T-cell (primary cell): ENCODE results near the gene FPGS. TPM values are rescaled to one million over a fixed set of nuclear protein-coding genes. Genes with fewer than 3 reads are reported as not detected.

Experiments used
- ATAC-seq, 4 experiments: fragments of 200-7000 bp in 3 of 4; fragments of 150-1000 bp in 1 of 4; cut with Tn5 transposase; replicated peaks in 1 of 4; 1 replicate in 3 of 4; 2 replicates in 1 of 4; pipeline ENCODE4 v1.10.0; 2021; ENCODE audit warnings: moderate library complexity in 3 of 4, mild to moderate bottlenecking in 2 of 4, moderate number of reproducible peaks in 1 of 4
- CTCF ChIA-PET, 2 donors: fragments of 300-600 bp; sonication (Branson Sonifier 250); formaldehyde crosslinking; loops; one replicate each; lab custom pipeline; 2022; ENCODE audit warnings: antibody characterized with exemption in 2 of 2; lab: Charles Lee
- POLR2A ChIA-PET, 2 donors: fragments of 300-600 bp; sonication (Branson Sonifier 250); formaldehyde crosslinking; loops; one replicate each; lab custom pipeline; 2022; ENCODE audit warnings: antibody characterized with exemption in 2 of 2; lab: Charles Lee
- DNase-seq, 35 experiments: peaks; one replicate each; pipeline versions ENCODE4 v3.0.0 to v3.0.0-alpha.2; 2013 to 2023
- H3K27ac ChIP-seq: one replicate; pipeline ENCODE4 v1.5.1; 2013; ENCODE audit warnings: low read length
- H3K27me3 ChIP-seq, 2 experiments: replicated peaks in 1 of 2; 1 replicate in 1 of 2; 2 replicates in 1 of 2; pipeline versions ENCODE4 v1.6.1 to v1.7.0; 2013; ENCODE audit warnings: low read length in 1 of 2, mixed read lengths in 1 of 2; ENCODE audit not compliant: control insufficient read depth in 2 of 2, insufficient read depth in 2 of 2; ENCODE audit errors: extremely low read depth in 1 of 2
- H3K36me3 ChIP-seq, 2 donors: 1 replicate in 1 of 2; 2 replicates in 1 of 2; pipeline versions ENCODE4 v1.6.1 to v1.7.0; 2013; ENCODE audit warnings: low read length in 1 of 2; ENCODE audit not compliant: control insufficient read depth in 2 of 2, insufficient read depth in 1 of 2; ENCODE audit errors: extremely low read depth in 1 of 2
- H3K4me1 ChIP-seq, 2 experiments: 1 replicate in 1 of 2; 2 replicates in 1 of 2; pipeline versions ENCODE4 v1.6.1 to v1.7.0; 2013; ENCODE audit warnings: low read length in 2 of 2, mixed read lengths in 1 of 2; ENCODE audit not compliant: insufficient read depth in 2 of 2, control insufficient read depth in 1 of 2; ENCODE audit errors: extremely low read depth in 1 of 2
- H3K4me3 ChIP-seq, 2 donors: 1 replicate in 1 of 2; 2 replicates in 1 of 2; pipeline versions ENCODE4 v1.5.1 to v1.7.0; 2013; ENCODE audit warnings: mild to moderate bottlenecking in 2 of 2, low read length in 1 of 2, moderate library complexity in 1 of 2; ENCODE audit not compliant: control insufficient read depth in 1 of 2; ENCODE audit errors: extremely low read depth in 1 of 2
- H3K9me3 ChIP-seq: 2 replicates; pipeline ENCODE4 v1.7.0; 2013
- H3K27ac Mint-ChIP-seq, 2 donors: one replicate each; pipeline ENCODE4 v1.8.0; 2020 to 2021; ENCODE audit warnings: mild to moderate bottlenecking in 2 of 2, mixed read lengths in 2 of 2
- H3K27me3 Mint-ChIP-seq, 2 donors: one replicate each; pipeline ENCODE4 v1.8.0; 2021 to 2022; ENCODE audit warnings: mixed read lengths in 2 of 2
- H3K36me3 Mint-ChIP-seq: one replicate; pipeline ENCODE4 v1.8.0; 2021; ENCODE audit warnings: mixed read lengths
- H3K4me1 Mint-ChIP-seq, 3 donors: one replicate each; pipeline ENCODE4 v1.8.0; 2020 to 2022; ENCODE audit warnings: mixed read lengths in 3 of 3, mild to moderate bottlenecking in 1 of 3
- H3K4me3 Mint-ChIP-seq, 3 donors: one replicate each; pipeline ENCODE4 v1.8.0; 2020 to 2022; ENCODE audit warnings: mild to moderate bottlenecking in 3 of 3, mixed read lengths in 3 of 3, moderate library complexity in 3 of 3
- H3K9me3 Mint-ChIP-seq, 3 donors: one replicate each; pipeline ENCODE4 v1.8.0; 2020 to 2022; ENCODE audit warnings: mixed read lengths in 3 of 3
- WGBS: methylation state at CpG from one replicate; pipeline ENCODE4 v1.1.5; 2013; ENCODE audit warnings: missing lambda C conversion rate; ENCODE audit not compliant: insufficient coverage; 5-methylcytosine and 5-hydroxymethylcytosine counted together
- total RNA-seq, 35 experiments: library from RNA in 6 of 35; stranded (reverse) in 6 of 35; fragments of 120-200 nt in 1 of 35; gene quantifications; one replicate each; pipeline versions ENCODE4 v1.2.1 to v1.2.4 and lab custom pipeline; 2013 to 2026

FPGS gene
- total RNA-seq, 5 donors from 2014 or later (not counting 1 experiment from before 2014, with no cell fraction given) = 78.4 to 151 (median 139) TPM

DNA sequence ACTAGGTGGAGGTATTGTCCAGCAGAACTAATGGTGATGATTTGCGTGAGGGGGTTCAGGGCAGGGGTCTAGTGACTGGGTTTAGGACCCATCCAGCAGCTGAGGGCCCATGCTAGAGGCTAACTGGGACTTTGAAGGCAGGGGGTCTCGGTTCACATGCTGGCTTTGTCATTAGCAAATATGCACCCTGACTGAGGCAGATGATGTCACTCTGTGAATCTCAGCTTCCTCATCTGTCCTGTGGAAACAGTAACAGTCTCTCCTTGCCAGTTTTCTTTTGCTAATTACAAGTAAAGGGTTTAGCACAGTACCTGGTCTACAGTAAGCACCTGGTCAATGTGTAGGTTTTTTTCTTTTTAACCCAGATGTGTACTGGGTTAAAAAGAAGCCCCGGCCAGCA is 29.4 kb upstream of the FPGS start:
- no peak overlapping the region for H3K27ac ChIP-seq
- H3K4me1 Mint-ChIP-seq = peaks cover 59 to 70% (median 67%) of the 10 kb centered on the region in 3 donors
- ChIA-PET CTCF (interaction anchor here (0.7 to 2.8 kb wide), 3 partner anchors 12 to 58 kb away, joined by 3 to 31 read pairs (median 4); partner anchors contain the start of genes CDK9 (in 1 of the 2) and PTRH1 (in 1 of the 2)), POLR2A (interaction anchor here in 1 of 2 donors (0.6 kb wide), 1 partner anchor 326 kb away, joined by 5 read pairs; no protein-coding TSS in a partner anchor)
- ATAC-seq (no peak), DNase-seq (no peak)
- peaks cover 34 to 82% of the 10 kb centered on the region in 2 experiments for H3K4me1 ChIP-seq
- H3K9me3 ChIP-seq = no peaks in the 10 kb centered on the region
- H3K27ac Mint-ChIP-seq = peak overlapping the region; percentile 75 to 78
- H3K9me3 Mint-ChIP-seq = no peaks in the 10 kb centered on the region
- WGBS = 94% methylated on average over 2 of the region's 3 CpGs
- H3K4me3 ChIP-seq = no peak overlapping the region
- H3K4me3 Mint-ChIP-seq = peak overlapping the region in 1 of 3 donors; percentile 20
- H3K27me3 ChIP-seq = no peaks in the 10 kb centered on the region
- H3K36me3 ChIP-seq = peaks cover 6 to 44% of the 10 kb centered on the region in 2 donors
- H3K27me3 Mint-ChIP-seq = no peaks in the 10 kb centered on the region
- H3K36me3 Mint-ChIP-seq = peaks cover 10% of the 10 kb centered on the region

DNA sequence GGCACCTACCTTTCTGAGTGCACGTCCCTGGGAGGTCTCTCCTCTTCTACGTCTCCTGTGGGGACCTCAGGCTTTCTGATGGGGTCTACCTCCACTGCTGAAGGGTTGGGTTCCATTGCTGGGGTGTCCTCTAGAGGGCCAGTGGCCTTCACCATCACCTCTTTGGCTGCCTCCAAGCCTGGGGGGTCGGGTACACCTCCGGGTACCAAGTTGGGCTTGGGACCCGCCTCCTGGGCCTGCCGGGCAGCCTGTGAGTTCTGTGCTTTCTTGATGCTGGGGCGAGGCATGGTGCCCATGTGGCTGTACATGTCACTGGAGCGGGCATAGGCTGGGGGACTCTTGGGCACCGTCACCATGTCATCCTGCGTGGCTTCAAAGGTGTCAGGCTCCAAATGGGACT is 28.7 kb upstream of the FPGS start:
- Histone ChIP-seq H3K27ac (peak overlapping the region; percentile 11), H3K9me3 (no peaks in the 10 kb centered on the region), H3K4me3 (no peak overlapping the region), H3K36me3 (peaks cover 6 to 41% of the 10 kb centered on the region in 2 donors), H3K27me3 (no peaks in the 10 kb centered on the region), H3K4me1 (peaks cover 28 to 82% of the 10 kb centered on the region in 2 experiments)
- no peak for DNase-seq
- Mint-ChIP-seq H3K36me3 (peaks cover 6% of the 10 kb centered on the region), H3K27ac (peak overlapping the region; percentile 46 to 78), H3K4me1 (peaks cover 57 to 68% (median 65%) of the 10 kb centered on the region in 3 donors), H3K9me3 (no peaks in the 10 kb centered on the region), H3K27me3 (no peaks in the 10 kb centered on the region), H3K4me3 (peak overlapping the region in 2 of 3 donors; percentile 7 to 60)
- ChIA-PET POLR2A (interaction anchor here in 1 of 2 donors (0.5 kb wide), 1 partner anchor 970 kb away, joined by 3 read pairs; no protein-coding TSS in a partner anchor), CTCF (no interaction called here)
- ATAC-seq = no peak
- 96% methylated on average over 8 of the region's 10 CpGs for WGBS

DNA sequence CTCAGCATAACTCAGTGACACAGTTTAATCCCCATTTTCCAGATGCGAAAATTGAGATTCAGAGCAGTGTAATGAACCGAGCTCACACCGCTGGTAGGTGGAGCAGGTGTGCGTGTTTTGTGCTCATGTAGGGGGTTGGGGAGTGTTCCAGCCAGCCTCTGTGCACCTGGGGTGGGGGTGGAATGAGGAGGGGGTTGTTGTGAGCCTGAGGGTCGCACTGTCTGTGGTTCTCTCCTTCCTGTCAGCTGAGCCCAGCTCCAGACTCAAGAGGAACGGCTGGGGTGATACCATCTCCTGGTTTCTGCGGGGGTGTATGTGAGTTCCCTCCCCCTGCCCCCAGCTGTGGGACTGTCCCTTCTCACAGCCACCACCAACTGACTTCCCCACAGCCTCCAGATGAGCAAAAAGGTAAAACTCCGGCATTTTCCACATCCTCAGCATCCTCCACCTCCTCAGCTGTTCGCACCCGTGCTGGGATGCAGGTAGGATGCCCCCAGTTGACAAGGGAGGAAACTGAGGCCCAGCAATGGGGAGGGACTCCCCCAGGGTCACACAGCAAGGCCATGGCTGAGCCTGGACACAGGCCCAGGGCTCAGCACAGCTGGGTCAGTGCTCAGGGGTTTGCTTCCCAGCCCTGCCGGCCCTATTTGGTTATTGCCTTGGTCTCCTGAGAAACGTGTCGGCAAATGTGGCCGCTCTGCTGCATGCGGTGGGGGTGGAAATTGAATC is 26.3 kb upstream of the FPGS start:
- H3K4me1 Mint-ChIP-seq = peaks cover 53 to 66% (median 65%) of the 10 kb centered on the region in 3 donors
- CTCF ChIA-PET = interaction anchor here (0.6 to 1.8 kb wide), 5 partner anchors 8 to 355 kb away, joined by 3 to 8 read pairs (median 6); partner anchors contain the start of genes CDK9 (in 1 of the 2) and TOR2A (in 1 of the 2)
- DNase-seq (peak; percentile 58 to 88 (median 80)), ATAC-seq (peak; percentile 61 to 70 (median 66))
- POLR2A ChIA-PET = interaction anchor here in 1 of 2 donors (0.6 kb wide), 2 partner anchors 31 to 326 kb away, joined by 3 read pairs; no protein-coding TSS in a partner anchor
- peak overlapping the region; percentile 24 for H3K27ac ChIP-seq
- H3K9me3 ChIP-seq = no peaks in the 10 kb centered on the region
- H3K4me1 ChIP-seq = peaks cover 25 to 82% of the 10 kb centered on the region in 2 experiments
- no peaks in the 10 kb centered on the region for H3K9me3 Mint-ChIP-seq
- H3K36me3 ChIP-seq = peaks cover 6 to 32% of the 10 kb centered on the region in 2 donors
- no peaks in the 10 kb centered on the region for H3K27me3 ChIP-seq
- H3K27me3 Mint-ChIP-seq = no peaks in the 10 kb centered on the region
- H3K4me3 Mint-ChIP-seq = peak overlapping the region; percentile 96 to 99 (median 98)
- peaks cover 5% of the 10 kb centered on the region for H3K36me3 Mint-ChIP-seq
- 0% methylated on average over 6 of the region's 15 CpGs for WGBS
- H3K4me3 ChIP-seq = peak overlapping the region; percentile 51 to 92
- peak overlapping the region; percentile 96 to 99 for H3K27ac Mint-ChIP-seq

DNA sequence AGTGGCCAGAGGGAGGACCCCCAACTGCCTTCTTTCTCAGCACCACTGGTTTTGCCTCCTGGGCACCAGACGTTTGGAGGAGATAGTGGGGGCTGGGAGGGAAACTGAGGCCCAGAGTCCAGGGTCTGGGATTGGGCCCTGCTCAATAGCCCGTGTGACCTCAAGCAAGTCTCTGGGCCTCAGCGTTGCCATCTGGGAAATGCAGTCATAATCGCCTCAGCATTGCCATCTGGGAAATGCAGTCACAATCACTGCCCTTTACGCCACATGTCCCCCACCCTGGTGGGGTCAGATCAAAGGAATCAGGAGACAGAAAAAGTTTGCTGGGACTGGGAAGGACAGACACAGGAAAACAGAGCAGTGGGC is 25.8 kb upstream of the FPGS start:
- POLR2A ChIA-PET = no interaction called here
- peaks cover 54 to 69% (median 65%) of the 10 kb centered on the region in 3 donors for H3K4me1 Mint-ChIP-seq
- H3K9me3 ChIP-seq = no peaks in the 10 kb centered on the region

DNA sequence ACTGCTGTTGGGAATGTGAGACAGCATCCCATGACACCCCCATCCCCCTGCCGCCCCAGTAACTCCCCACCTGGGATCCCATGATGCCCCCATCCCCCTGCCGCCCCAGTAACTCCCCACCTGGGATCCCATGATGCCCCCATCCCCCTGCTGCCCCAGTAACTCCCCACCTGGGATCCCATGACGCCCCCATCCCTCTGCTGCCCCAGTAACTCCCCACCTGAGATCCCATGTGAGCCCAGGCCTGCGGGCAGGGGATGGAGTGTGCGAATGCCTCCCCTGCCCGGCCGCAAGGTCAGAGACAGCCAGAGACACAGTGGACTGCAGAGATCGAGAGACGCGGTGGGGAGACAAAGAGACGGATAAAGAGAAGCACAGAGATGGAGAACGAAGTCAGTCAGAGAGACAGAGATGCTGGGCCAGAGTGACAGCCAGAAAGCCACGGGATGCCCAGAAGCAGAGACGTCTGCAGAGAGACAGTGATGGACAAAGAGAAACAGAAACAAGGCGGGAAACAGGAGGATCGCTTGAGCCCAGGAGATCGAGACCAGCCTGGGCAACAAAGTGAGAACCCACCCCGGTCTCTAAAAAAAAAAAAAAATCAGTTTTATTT is 25.2 kb upstream of the FPGS start:
- H3K4me1 Mint-ChIP-seq = peaks cover 54 to 70% (median 68%) of the 10 kb centered on the region in 3 donors
- POLR2A ChIA-PET = no interaction called here

More for the DNA sequence above, 25.8 kb upstream of the FPGS start:
- Mint-ChIP-seq H3K27me3 (no peaks in the 10 kb centered on the region), H3K27ac (peak overlapping the region; percentile 96 to 99), H3K4me3 (peak overlapping the region; percentile 96 to 99 (median 98)), H3K9me3 (no peaks in the 10 kb centered on the region), H3K36me3 (peaks cover 5% of the 10 kb centered on the region)
- DNase-seq (no peak), ATAC-seq (no peak)
- CTCF ChIA-PET = interaction anchor here in 1 of 2 donors (1.8 kb wide), 1 partner anchor 8 kb away, joined by 7 read pairs; the partner anchor contains the start of gene CDK9
- no peaks in the 10 kb centered on the region for H3K27me3 ChIP-seq
- H3K4me1 ChIP-seq = peaks cover 21 to 82% of the 10 kb centered on the region in 2 experiments
- peak overlapping the region; percentile 51 to 92 for H3K4me3 ChIP-seq
- H3K36me3 ChIP-seq = peaks cover 6 to 28% of the 10 kb centered on the region in 2 donors
- 0% methylated on average over 4 of the region's 5 CpGs for WGBS
- H3K27ac ChIP-seq = peak overlapping the region; percentile 24

More for the DNA sequence above, 25.2 kb upstream of the FPGS start:
- no peaks in the 10 kb centered on the region for H3K9me3 Mint-ChIP-seq
- no peaks in the 10 kb centered on the region for H3K27me3 ChIP-seq
- peak overlapping the region; percentile 96 to 99 (median 98) for H3K4me3 Mint-ChIP-seq
- H3K36me3 ChIP-seq = peaks cover 6 to 23% of the 10 kb centered on the region in 2 donors
- peaks cover 5% of the 10 kb centered on the region for H3K36me3 Mint-ChIP-seq
- H3K4me3 ChIP-seq = peak overlapping the region; percentile 51 to 97
- H3K9me3 ChIP-seq = no peaks in the 10 kb centered on the region
- no peaks in the 10 kb centered on the region for H3K27me3 Mint-ChIP-seq
- peaks cover 21 to 84% of the 10 kb centered on the region in 2 experiments for H3K4me1 ChIP-seq
- ATAC-seq (no peak), DNase-seq (peak in 1 of 35 experiments; percentile 48)
- CTCF ChIA-PET = interaction anchor here in 1 of 2 donors (1.0 kb wide), 1 partner anchor 43 kb away, joined by 7 read pairs; the partner anchor contains the start of gene TOR2A
- H3K27ac Mint-ChIP-seq = peak overlapping the region; percentile 96 to 99
- peak overlapping the region; percentile 95 for H3K27ac ChIP-seq
- 0% methylated on average over 10 of the region's 18 CpGs for WGBS
